Measurements from ENCODE around the gene SELENON.

Gene SELENON

GRCh38 chr1:25810341-25811299, 10.6 kb downstream of the SELENON start:
- DNase-seq: peak; percentile 78

- DNase-seq: no peak
Measured at GRCh38 chr1:25811384-25812082, 11.5 kb downstream of the SELENON start.

- DNase-seq: no peak
Measured at GRCh38 chr1:25813071-25813733, 13.2 kb downstream of the SELENON start.

GRCh38 chr1:25813734-25814471, 13.9 kb downstream of the SELENON start:
- DNase-seq: no peak

- DNase-seq: no peak
Measured at GRCh38 chr1:25814549-25815087, 14.6 kb downstream of the SELENON start.

GRCh38 chr1:25815208-25816111, 15.5 kb downstream of the SELENON start:
- DNase-seq: no peak

GRCh38 chr1:25816112-25816718, 16.2 kb downstream of the SELENON start:
- no peak for DNase-seq

- DNase-seq: no peak
Measured at GRCh38 chr1:25817840-25818501, 18.0 kb downstream of the SELENON start.

GRCh38 chr1:25818569-25818968, 18.6 kb downstream of the SELENON start:
- no peak for DNase-seq

GRCh38 chr1:25819491-25820246, 19.7 kb downstream of the SELENON start, which contains the start of gene MTFR1L:
Gene MTFR1L, plus strand, starts transcription at chr1:25819954. Its CDS starts 3,151 bp downstream, at chr1:25823105.
- peak; percentile 92 for DNase-seq

GRCh38 chr1:25820247-25821111, 20.5 kb downstream of the SELENON start:
- peak; percentile 55 for DNase-seq

- DNase-seq: no peak
Measured at GRCh38 chr1:25821112-25821476, 21.1 kb downstream of the SELENON start.

GRCh38 chr1:25821630-25822091, 21.7 kb downstream of the SELENON start:
- no peak for DNase-seq

GRCh38 chr1:25825605-25826004, 25.6 kb downstream of the SELENON start:
- no peak for DNase-seq

- DNase-seq: no peak
Measured at GRCh38 chr1:25826571-25826970, 26.6 kb downstream of the SELENON start.

- DNase-seq: no peak
Measured at GRCh38 chr1:25828491-25828890, 28.5 kb downstream of the SELENON start.

GRCh38 chr1:25829046-25829445, 29.1 kb downstream of the SELENON start:
- no peak for DNase-seq

GRCh38 chr1:25831569-25832196, 31.7 kb downstream of the SELENON start:
- no peak for DNase-seq
